Germinal center (tissue), 1 donor: ENCODE results near the gene C19orf25.
"Not testable (repeated sequence)": the region's sequence is repeated elsewhere in the genome, so short reads cannot be mapped to it uniquely, and the experiment has no call there.

Experiments used
- DNase-seq: peaks from one replicate; pipeline ENCODE4 v3.0.0; 2012; ENCODE audit warnings: mixed read lengths, low spot score

C19orf25 gene

DNA sequence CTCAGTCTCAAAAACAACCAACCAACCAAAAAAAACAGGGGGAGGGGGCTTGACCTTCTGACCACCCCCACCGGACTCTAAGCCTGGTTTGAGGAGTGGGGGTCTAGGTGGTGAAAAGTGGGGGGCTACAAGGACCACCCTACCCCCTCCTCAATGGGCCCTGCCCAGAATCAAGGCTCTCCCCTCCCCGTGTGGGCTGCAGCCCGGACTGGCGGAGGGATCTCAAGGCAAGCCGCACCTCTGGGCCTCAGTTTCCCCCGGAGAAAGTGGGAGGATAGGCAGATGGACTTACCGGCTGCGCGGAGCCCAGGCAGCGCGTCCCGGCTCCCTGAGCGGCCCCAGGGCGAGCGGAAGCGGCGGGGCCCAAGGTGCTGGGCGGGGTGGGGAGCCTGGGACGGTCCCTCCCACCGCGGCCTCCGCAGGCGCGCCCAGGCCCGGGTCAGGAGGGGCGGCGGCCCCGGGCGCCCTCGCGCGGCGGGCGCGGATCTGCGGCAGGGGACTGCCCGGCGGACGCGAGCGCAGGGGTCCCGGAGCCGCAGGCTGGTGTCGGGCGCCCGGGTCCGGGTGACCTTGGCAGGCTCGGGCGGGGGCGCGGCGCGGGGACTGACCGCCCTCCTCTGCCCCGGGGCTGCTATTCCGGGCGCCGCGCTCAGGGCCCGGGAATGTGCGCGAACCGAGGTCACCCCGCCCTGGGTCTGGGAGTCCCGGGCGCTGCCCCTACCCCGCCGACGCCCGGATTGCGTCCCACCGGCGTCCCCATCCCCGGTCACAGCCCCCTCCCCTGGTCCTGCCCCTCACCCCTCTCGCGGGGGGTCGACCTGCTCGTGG lies 33.9 kb upstream of the C19orf25 start, which contains the start of gene ADAMTSL5:
TSS of gene ADAMTSL5 (minus strand) at position 349 of the 828 bp plus-strand sequence. CDS start 2,076 bp downstream, outside the sequence.
- DNase-seq, result peak; percentile 53

GRCh38 chr19:1511318-1512317 lies 32.6 kb upstream of the C19orf25 start:
- DNase-seq, result no peak

DNA sequence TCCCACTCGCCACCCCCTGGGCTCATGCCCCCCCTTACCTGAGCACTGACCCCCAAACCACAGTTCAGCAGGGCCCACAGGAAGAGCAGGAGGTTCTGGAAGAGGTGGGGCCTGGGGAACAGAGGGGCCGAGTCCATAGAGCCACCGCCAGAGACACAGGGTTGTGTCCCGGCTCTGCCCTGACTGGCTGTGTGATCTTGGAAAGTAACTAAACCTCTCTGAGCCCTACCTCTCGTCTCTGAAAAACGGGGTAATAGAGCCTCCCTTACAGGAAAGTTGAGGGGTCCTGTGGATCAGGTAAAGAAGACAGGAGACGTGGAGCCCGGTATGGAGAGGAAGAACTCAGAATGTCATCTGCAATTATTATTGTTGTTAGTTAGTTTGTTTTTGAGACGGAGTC lies 31.8 kb upstream of the C19orf25 start:
- no peak for DNase-seq

- DNase-seq, result no peak
Measured at GRCh38 chr19:1510442-1510806, 31.4 kb upstream of the C19orf25 start.

- no peak for DNase-seq
Measured at GRCh38 chr19:1509602-1510441, 30.8 kb upstream of the C19orf25 start.

DNA sequence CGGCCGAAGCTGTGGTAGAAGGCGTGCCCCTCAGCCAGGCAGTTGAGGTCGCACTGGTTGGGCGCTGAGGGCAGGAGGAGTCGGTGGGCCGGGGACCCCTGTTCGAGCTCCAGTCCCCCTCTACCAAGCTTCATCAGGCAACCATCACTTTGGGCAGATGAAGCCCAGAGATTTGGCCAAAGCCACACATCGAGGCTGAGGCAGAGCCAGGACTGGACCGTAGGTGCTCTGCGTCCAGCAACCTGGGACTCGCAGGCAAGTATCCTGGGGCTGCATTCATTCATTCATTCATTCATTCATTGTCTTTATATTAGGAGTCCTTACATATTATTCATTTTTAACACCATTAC lies 29.5 kb upstream of the C19orf25 start:
- no peak for DNase-seq

DNA sequence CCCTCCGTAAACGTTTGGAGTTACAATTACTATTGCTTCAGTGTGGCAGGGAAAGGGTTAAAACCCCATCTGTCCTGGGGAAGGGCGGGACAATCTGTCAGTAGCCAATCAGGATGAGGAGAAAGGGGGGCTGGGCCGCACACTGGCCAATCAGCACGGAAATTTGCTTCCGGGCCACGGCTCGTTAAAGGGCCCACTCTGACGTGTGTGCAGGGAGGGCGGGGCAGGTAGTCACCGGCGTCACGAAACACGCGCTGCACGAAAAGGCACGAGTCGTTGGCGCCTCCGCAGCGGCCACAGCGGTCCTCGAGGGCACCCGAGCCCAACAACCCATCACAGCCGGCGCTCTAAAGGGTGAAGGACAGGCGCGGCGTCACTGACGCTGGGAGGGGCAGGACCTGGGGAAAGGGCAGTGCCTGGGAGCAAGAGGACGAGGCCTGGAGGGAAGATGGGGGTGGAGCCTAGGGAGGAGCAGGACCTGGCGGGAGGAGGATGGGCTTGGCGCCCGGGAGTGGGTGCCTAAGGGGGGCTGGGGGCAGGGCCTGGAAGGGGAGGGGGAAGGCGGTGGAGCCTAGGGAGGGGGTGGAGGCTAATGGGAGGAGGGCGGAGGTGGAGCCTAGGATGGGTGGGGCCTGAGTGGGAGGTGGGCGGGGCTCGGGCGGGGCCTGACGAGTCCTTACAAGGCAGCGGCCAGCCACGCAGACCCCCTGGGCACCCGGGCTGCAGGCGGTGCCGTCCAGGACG lies 28.9 kb upstream of the C19orf25 start:
- peak; percentile 99 for DNase-seq

DNA sequence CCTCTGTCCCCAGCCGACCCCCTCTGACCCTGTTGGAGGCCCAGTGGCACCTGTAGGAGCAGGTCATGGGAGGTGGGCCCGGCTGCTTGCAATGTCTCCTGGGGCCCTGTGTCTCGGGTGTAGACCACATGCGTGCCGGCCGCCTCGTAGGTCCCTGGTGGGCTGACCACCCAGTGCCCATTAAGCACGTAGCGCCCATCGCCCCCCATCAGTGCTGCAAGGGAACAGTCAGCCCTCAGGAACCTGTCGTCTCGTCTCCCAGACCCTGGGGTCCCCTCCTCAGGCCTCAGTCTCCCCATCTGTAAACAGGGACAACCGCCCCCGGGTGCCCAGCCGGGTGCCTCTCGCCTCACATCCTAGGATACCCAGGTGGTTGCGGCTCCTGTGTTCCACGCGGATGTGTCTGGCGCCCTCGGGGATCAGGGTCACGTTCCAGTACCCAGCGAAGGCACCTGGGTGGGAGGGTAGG lies 28.2 kb upstream of the C19orf25 start:
- no peak for DNase-seq

GRCh38 chr19:1505991-1506881 lies 27.2 kb upstream of the C19orf25 start:
- no peak for DNase-seq

DNA sequence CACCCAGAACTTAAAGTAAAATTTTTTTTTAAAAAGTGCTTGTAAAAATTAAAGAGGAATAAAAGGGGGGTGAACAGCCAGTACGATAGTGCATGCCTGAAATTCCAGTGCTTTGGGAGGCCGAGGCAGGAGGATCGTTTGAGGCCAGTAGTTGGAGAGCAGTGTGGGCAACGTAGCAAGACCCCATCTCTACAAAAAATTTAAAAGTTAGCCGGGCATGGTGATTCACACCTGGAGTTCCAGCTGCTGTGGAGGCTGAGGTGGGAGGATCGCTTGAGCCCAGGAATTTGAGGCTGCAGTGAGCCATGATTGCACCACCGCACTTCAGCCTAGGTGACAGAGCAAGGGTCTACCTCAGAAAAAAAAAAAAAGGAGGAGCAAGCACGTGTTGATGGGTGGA lies 26.0 kb upstream of the C19orf25 start:
- DNase-seq, result no peak

GRCh38 chr19:1503925-1504773 lies 25.1 kb upstream of the C19orf25 start:
- no peak for DNase-seq

GRCh38 chr19:1503089-1503924 lies 24.3 kb upstream of the C19orf25 start:
- peak; percentile 59 for DNase-seq

DNA sequence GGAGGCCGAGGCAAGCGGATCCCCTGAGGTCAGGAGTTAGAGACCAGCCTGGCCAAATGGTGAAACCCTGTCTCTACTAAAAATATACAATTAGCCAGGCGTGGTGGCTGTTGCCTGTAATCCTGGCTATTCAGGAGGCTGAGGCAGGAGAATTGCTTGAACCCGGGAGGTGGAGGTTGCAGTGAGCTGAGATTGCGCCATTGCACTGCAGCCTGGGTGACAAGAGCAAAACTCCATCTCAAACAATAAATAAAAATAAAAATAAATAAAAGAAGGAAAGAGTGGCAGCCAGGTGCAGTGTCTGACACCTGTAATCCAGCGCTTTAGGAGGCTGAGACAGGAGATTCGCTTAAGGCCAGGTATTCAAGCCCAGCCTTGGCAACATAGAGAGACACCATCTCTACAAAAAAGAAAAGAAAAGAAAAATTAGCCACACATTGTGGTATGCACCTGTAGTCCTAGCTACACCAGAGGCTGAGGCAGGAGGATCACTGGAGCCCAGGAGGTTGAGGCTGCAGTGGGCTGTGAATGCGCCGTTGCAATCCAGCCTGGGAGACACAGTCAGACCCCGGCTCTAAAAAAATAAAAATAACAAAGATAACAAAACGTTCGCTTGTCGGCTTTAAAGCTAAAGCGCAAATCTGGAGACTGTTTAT lies 23.5 kb upstream of the C19orf25 start:
- no peak for DNase-seq

- no peak for DNase-seq
Measured at GRCh38 chr19:1501200-1501595, 22.2 kb upstream of the C19orf25 start.

- DNase-seq, result not testable (repeated sequence)
Measured at GRCh38 chr19:1499231-1499630, 20.2 kb upstream of the C19orf25 start.

DNA sequence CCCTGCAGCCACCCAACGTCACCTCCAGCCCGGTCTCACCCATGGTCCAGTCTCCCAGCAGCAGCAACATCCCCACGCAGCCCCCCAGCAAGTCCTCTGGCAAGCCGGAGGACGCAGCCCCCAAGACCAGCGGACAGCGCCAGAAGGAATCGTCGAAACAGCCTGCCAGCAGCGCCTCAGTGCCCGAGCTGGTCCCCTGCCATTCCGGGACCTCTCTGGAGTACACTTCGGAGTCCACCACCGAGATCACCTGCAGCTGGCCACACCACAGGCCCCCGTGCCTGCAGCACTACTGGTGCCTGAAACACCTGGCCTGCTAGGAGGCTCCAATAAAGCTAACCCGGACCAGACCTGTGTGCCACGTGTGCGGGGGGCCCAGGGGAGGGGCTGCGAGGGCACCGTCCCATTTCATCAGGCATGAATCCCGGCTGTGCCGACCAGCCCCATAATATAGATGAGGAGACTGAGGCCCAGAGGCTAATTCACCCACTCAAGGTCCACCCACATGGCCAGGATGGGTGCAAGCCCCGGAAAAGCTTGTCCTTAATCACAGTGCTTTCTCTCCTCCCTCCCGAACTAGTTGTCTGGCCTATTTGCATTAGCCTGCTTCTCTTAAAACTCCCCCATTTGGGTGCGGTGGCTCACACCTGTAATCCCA lies 18.7 kb upstream of the C19orf25 start:
- DNase-seq, result no peak
